Measurements from ENCODE around the gene CDH12.

DNA sequence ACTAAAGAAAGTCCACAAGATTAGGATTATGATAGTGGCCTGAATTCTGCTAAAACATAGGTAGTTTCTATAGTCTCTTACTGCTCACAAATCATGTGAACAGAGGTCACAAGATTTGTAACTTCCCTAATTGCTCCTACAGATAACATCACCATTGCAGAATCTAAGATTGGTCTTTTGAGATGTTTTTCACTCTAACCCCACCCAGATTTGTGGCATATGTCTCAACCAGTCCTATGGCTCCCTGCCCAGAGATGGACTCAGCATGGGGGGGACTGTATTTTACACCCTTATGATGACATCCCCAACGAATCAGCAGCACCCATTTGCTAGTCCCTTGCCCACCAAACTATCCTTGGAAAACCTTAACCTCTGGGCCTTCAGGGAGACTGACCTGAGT, 1046.2 kb downstream of the CDH12 start:
- TF ChIP-seq POLR2A (IDR thresholded peaks at IDR 0.05; ENCODE audit: low read length) (no peak), GATA1 (IDR thresholded peaks at IDR 0.05; ENCODE audit: low read depth, low read length) (no peak)

Data from erythroblast (primary cell).